ENCODE data around the gene BLVRA.

GRCh38 chr7:43737467-43738127, 20.9 kb upstream of the BLVRA start:
- TF ChIP-seq CTCF (IDR thresholded peaks at IDR 0.05; ENCODE audit: insufficient read depth, low read length, poor library complexity, severe bottlenecking): no peak
- no peak for TF ChIP-seq EZH2phosphoT487 (conservative IDR thresholded peaks at IDR 0.05; ENCODE audit: low read length)

All from SU-DHL-6 (cell line).